H1 (cell line): Measurements from ENCODE around the gene RAB35. TPM values are rescaled to one million over a fixed set of nuclear protein-coding genes. Genes with fewer than 3 reads are reported as not detected.
A peak's percentile ranks its signal among the peaks of the same experiment; 100 is the strongest.

ENCODE experiments used
- CTCF ChIA-PET: fragments of 300-600 bp; sonication (Branson Sonifier 250); formaldehyde crosslinking; loops from one replicate; lab custom pipeline; 2021; ENCODE audit not compliant: partially characterized antibody; lab: Charles Lee
- POLR2A ChIA-PET: fragments of 300-600 bp; sonication (Branson Sonifier 250); formaldehyde crosslinking; loops from one replicate; lab custom pipeline; 2021; ENCODE audit warnings: inconsistent platforms; ENCODE audit not compliant: partially characterized antibody; lab: Charles Lee
- DNase-seq, 2 experiments: peaks; one replicate each; pipeline versions ENCODE4 v3.0.0 to v3.0.0-alpha.2; 2010 to 2022; ENCODE audit warnings: low spot score in 2 of 2, low read depth in 1 of 2, mixed read lengths in 1 of 2
- FAIRE-seq: peaks from 2 replicates; lab custom pipeline; 2011; peaks lifted over from hg19 to GRCh38; lab: Jason Lieb, UNC
- H2AFZ ChIP-seq: 2 replicates; pipeline ENCODE4 v1.8.1; 2012; ENCODE audit warnings: low read length, inconsistent platforms
- H2AK5ac ChIP-seq: 2 replicates; pipeline ENCODE4 v1.6.1; 2013; ENCODE audit warnings: low read depth, low read length
- H2BK120ac ChIP-seq: replicated peaks from 2 replicates; pipeline ENCODE3; 2013; ENCODE audit warnings: low read depth, low read length, inconsistent platforms
- H2BK12ac ChIP-seq: 2 replicates; pipeline ENCODE4 v1.6.1; 2013; ENCODE audit warnings: low read depth, low read length
- H2BK15ac ChIP-seq: 2 replicates; pipeline ENCODE4 v1.6.1; 2013; ENCODE audit warnings: low read length
- H2BK20ac ChIP-seq: 2 replicates; pipeline ENCODE4 v1.6.1; 2013; ENCODE audit warnings: low read length
- H2BK5ac ChIP-seq: 2 replicates; pipeline ENCODE4 v1.6.1; 2013; ENCODE audit warnings: low read depth, low read length
- H3K14ac ChIP-seq: 2 replicates; pipeline ENCODE4 v1.6.1; 2013; ENCODE audit warnings: inconsistent platforms; ENCODE audit not compliant: insufficient read length
- H3K18ac ChIP-seq: 2 replicates; pipeline ENCODE4 v1.6.1; 2013; ENCODE audit warnings: low read length; ENCODE audit errors: extremely low read depth
- H3K23ac ChIP-seq: 2 replicates; pipeline ENCODE4 v1.6.1; 2013; ENCODE audit warnings: inconsistent platforms; ENCODE audit not compliant: insufficient read length
- H3K23me2 ChIP-seq: 2 replicates; pipeline ENCODE4 v1.6.1; 2013; ENCODE audit warnings: low read depth, low read length
- H3K27ac ChIP-seq: 2 replicates; pipeline ENCODE4 v1.6.1; 2011; ENCODE audit warnings: low read depth, low read length, inconsistent platforms
- H3K27me3 ChIP-seq, 4 experiments: replicated peaks in 1 of 4; 1 replicate in 1 of 4; 2 replicates in 3 of 4; pipeline versions ENCODE4 v1.6.1 to v1.8.1; 2011 to 2013; ENCODE audit warnings: low read length in 3 of 4, mild to moderate bottlenecking in 3 of 4, inconsistent platforms in 2 of 4, mixed read lengths in 2 of 4, moderate library complexity in 1 of 4; ENCODE audit not compliant: control insufficient read depth in 3 of 4, insufficient read depth in 3 of 4; ENCODE audit errors: extremely low read depth in 1 of 4
- H3K36me3 ChIP-seq, 4 experiments: 2 replicates each; pipeline versions ENCODE4 v1.6.1 to v1.8.1; 2011 to 2013; ENCODE audit warnings: mild to moderate bottlenecking in 4 of 4, low read length in 3 of 4, moderate library complexity in 2 of 4, control low read depth in 1 of 4, inconsistent platforms in 1 of 4; ENCODE audit not compliant: insufficient read depth in 4 of 4, control insufficient read depth in 2 of 4
- H3K4ac ChIP-seq: replicated peaks from 2 replicates; pipeline ENCODE3; 2013; ENCODE audit warnings: low read length, low read depth, mixed read lengths, inconsistent platforms; ENCODE audit not compliant: insufficient read length
- H3K4me1 ChIP-seq, 4 experiments: replicated peaks in 1 of 4; 1 replicate in 1 of 4; 2 replicates in 3 of 4; pipeline versions ENCODE4 v1.6.1 to v1.8.1; 2011 to 2013; ENCODE audit warnings: low read length in 3 of 4, inconsistent platforms in 2 of 4, mixed read lengths in 1 of 4; ENCODE audit not compliant: insufficient read depth in 4 of 4, control insufficient read depth in 3 of 4
- H3K4me2 ChIP-seq, 2 experiments: 2 replicates each; pipeline versions ENCODE4 v1.6.1 to v1.8.1; 2011 to 2013; ENCODE audit warnings: low read depth in 2 of 2, low read length in 2 of 2, control low read depth in 1 of 2, inconsistent platforms in 1 of 2, mild to moderate bottlenecking in 1 of 2; ENCODE audit not compliant: insufficient read depth in 1 of 2
- H3K4me3 ChIP-seq, 4 experiments: fragments of 200-600, 300-600 bp in 1 of 4; sonication (generic), shearing (Covaris generic), sonication (Bioruptor Twin) in 1 of 4; 2 replicates each; pipeline versions ENCODE4 v1.5.1 to v1.8.1; 2011 to 2016; ENCODE audit warnings: low read length in 4 of 4, low read depth in 3 of 4, control low read depth in 2 of 4, inconsistent platforms in 2 of 4, mild to moderate bottlenecking in 2 of 4, mixed read lengths in 1 of 4, moderate library complexity in 1 of 4; ENCODE audit not compliant: insufficient read depth in 2 of 4; ENCODE audit errors: extremely low read depth in 1 of 4
- H3K56ac ChIP-seq: replicated peaks from 2 replicates; pipeline ENCODE3; 2013; ENCODE audit warnings: low read depth, mild to moderate bottlenecking, mixed read lengths, low read length, inconsistent platforms; ENCODE audit not compliant: insufficient read length
- H3K79me1 ChIP-seq: 2 replicates; pipeline ENCODE4 v1.6.1; 2013; ENCODE audit warnings: low read depth, low read length, control low read depth
- H3K79me2 ChIP-seq, 2 experiments: 2 replicates each; pipeline versions ENCODE4 v1.6.1 to v1.8.1; 2012 to 2013; ENCODE audit warnings: low read length in 2 of 2, mild to moderate bottlenecking in 2 of 2, inconsistent platforms in 1 of 2; ENCODE audit not compliant: insufficient read depth in 2 of 2, control insufficient read depth in 1 of 2
- H3K9ac ChIP-seq, 4 experiments: replicated peaks in 1 of 4; 1 replicate in 1 of 4; 2 replicates in 3 of 4; pipeline versions ENCODE4 v1.6.1 to v1.8.1; 2011 to 2013; ENCODE audit warnings: low read depth in 3 of 4, low read length in 3 of 4, control low read depth in 2 of 4, mild to moderate bottlenecking in 2 of 4, moderate library complexity in 2 of 4, inconsistent platforms in 1 of 4; ENCODE audit errors: extremely low read depth in 1 of 4
- H3K9me3 ChIP-seq, 2 experiments: 2 replicates each; pipeline versions ENCODE4 v1.6.1 to v1.8.1; 2012 to 2013; ENCODE audit warnings: mild to moderate bottlenecking in 2 of 2, moderate library complexity in 2 of 2, control low read depth in 1 of 2, inconsistent platforms in 1 of 2, low read depth in 1 of 2, low read length in 1 of 2, mixed read lengths in 1 of 2; ENCODE audit not compliant: insufficient read depth in 2 of 2
- H4K20me1 ChIP-seq, 2 experiments: replicated peaks in 1 of 2; 2 replicates each; pipeline versions ENCODE3 to v1.8.1; 2011 to 2013; ENCODE audit warnings: inconsistent platforms in 2 of 2, low read length in 2 of 2, mild to moderate bottlenecking in 1 of 2; ENCODE audit not compliant: insufficient read depth in 2 of 2, control insufficient read depth in 1 of 2
- H4K5ac ChIP-seq: 2 replicates; pipeline ENCODE4 v1.6.1; 2013; ENCODE audit warnings: low read length, low read depth, mixed read lengths, inconsistent platforms; ENCODE audit not compliant: insufficient read length
- H4K8ac ChIP-seq: 2 replicates; pipeline ENCODE4 v1.8.0; 2013; ENCODE audit warnings: mild to moderate bottlenecking, moderate library complexity, low read length, inconsistent platforms; ENCODE audit not compliant: insufficient read depth; ENCODE audit errors: extremely low read depth
- H4K91ac ChIP-seq: replicated peaks from 2 replicates; pipeline ENCODE3; 2013; ENCODE audit warnings: low read length, mixed read lengths, inconsistent platforms; ENCODE audit not compliant: insufficient read length
- GABPA ChIP-seq: IDR thresholded peaks from 2 replicates; pipeline ENCODE4 v1.6.1; 2011; ENCODE audit warnings: mild to moderate bottlenecking, low read length, moderate library complexity, borderline replicate concordance; ENCODE audit not compliant: insufficient read depth
- KDM4A ChIP-seq: IDR thresholded peaks from one replicate; pipeline ENCODE4 v1.7.1; 2012; ENCODE audit warnings: low read depth, mild to moderate bottlenecking, moderate library complexity, low read length, inconsistent platforms; ENCODE audit not compliant: severe bottlenecking
- MAFK ChIP-seq: IDR thresholded peaks from 2 replicates; pipeline ENCODE4 v1.6.1; 2012; ENCODE audit warnings: low read depth, mild to moderate bottlenecking, improper control_type of control experiment, low read length
- SIX5 ChIP-seq: IDR thresholded peaks from 2 replicates; pipeline ENCODE4 v1.6.1; 2011; ENCODE audit warnings: mild to moderate bottlenecking, low read depth, low read length
- WGBS, 2 experiments: shearing (Covaris generic) in 1 of 2; methylation state at CpG; one replicate each; pipeline versions ENCODE4 v1.1.6 to v1.1.7; 2013 to 2015; ENCODE audit warnings: low lambda C conversion rate in 2 of 2, mixed read lengths in 2 of 2, inconsistent platforms in 1 of 2, low coverage in 1 of 2, missing lambda C conversion rate in 1 of 2; ENCODE audit not compliant: insufficient replicate concordance in 2 of 2, insufficient coverage in 1 of 2, insufficient read length in 1 of 2; ENCODE audit errors: extremely low coverage in 1 of 2, missing lambda C conversion rate in 1 of 2; 5-methylcytosine and 5-hydroxymethylcytosine counted together
- polyA plus RNA-seq, 7 experiments: library from polyadenylated mRNA; depleted of rRNA in 3 of 7; stranded (reverse) in 5 of 7; unstranded in 2 of 7; fragments of >200 nt in 5 of 7; fragments of 200-250 nt in 2 of 7; gene quantifications; 1 replicate in 5 of 7; 2 replicates in 1 of 7; 4 replicates in 1 of 7; pipeline versions ENCODE4 v1.2.1 to v1.2.3, GENCODE V29; 2011 to 2013; ENCODE audit warnings: missing spikeins in 2 of 7, mixed read lengths in 2 of 7
- total RNA-seq: library from RNA; stranded (reverse); fragmentation: NEBNext Ultra II Directional; extraction: Animal tissue kit (Norgen Biotek cat#: 25700); gene quantifications from 2 replicates; pipeline ENCODE4 v1.2.1, GENCODE V29; 2021

The RAB35 gene
- total and polyA plus RNA-seq, 2 of the 8 experiments (the other 6 are each of a cell fraction or from before 2014, with no cell fraction given) = 33.4 to 39.0 TPM

GRCh38 chr12:120109570-120110267 is 6.8 kb downstream of the RAB35 start:
- Histone ChIP-seq H4K91ac (no peak overlapping the region), H2BK5ac (0 out of 2 replicates have a peak overlapping the region, but pooled peaks have one; percentile 5), H3K4me1 (peaks cover 4 to 18% (median 11%) of the 10 kb centered on the region in 4 experiments), H3K9me3 (no peaks in the 10 kb centered on the region), H3K23ac (no peak overlapping the region), H2BK120ac (no peak overlapping the region), H3K27me3 (no peaks in the 10 kb centered on the region), H4K8ac (no peak overlapping the region), H2BK20ac (no peak overlapping the region), H3K56ac (no peak overlapping the region), H3K4me3 (no peak overlapping the region), H4K5ac (no peak overlapping the region), H2BK15ac (no peak overlapping the region), H3K9ac (no peak overlapping the region), H3K79me2 (peaks cover 0 to 75% of the 10 kb centered on the region in 2 experiments; a peak in 3 of 4 replicates), H3K23me2 (no peaks in the 10 kb centered on the region), H3K14ac (no peak overlapping the region), H2AK5ac (no peak overlapping the region), H3K27ac (no peak overlapping the region), H3K79me1 (peaks cover 11% of the 10 kb centered on the region), H3K36me3 (peaks cover 0 to 4% (median 2%) of the 10 kb centered on the region in 4 experiments; a peak in 2 of 8 replicates), H2BK12ac (no peak overlapping the region; the same call in 1 of the 2 replicates), H3K18ac (no peak overlapping the region), H2AFZ (no peak overlapping the region), H3K4me2 (no peak overlapping the region), H3K4ac (peak overlapping the region; percentile 98), H4K20me1 (peaks cover 4 to 9% of the 10 kb centered on the region in 2 experiments)
- TF ChIP-seq GABPA (no peak), KDM4A (no peak), MAFK (no peak), SIX5 (no peak)
- WGBS, 2 experiments = 88% methylated on average over 9 of the region's 10 CpGs; no CpG with 5 or more reads in 1 of the 2 experiments
- no peak for FAIRE-seq
- CTCF ChIA-PET = interaction anchor here (0.6 to 0.9 kb wide), 3 partner anchors 23 to 71 kb away, joined by 3 to 4 read pairs (median 3); no protein-coding TSS in a partner anchor
- POLR2A ChIA-PET = interaction anchor here (0.9 to 2.0 kb wide), 5 partner anchors 9 to 91 kb away, joined by 3 to 8 read pairs (median 4); partner anchors contain the start of gene RPLP0
- DNase-seq = no peak
